GM23338 (cell line): Measurements from ENCODE around the gene AGXT. TPM values are rescaled to one million over a fixed set of nuclear protein-coding genes. Genes with fewer than 3 reads are reported as not detected.

Experiments used
- ATAC-seq: fragments of 200-7000 bp; cut with Tn5 transposase; 3 replicates; pipeline ENCODE4 v1.9.1; 2020
- DNase-seq: peaks from one replicate; pipeline ENCODE4 v3.0.0-alpha.2; 2015; ENCODE audit warnings: low spot score
- H2AFZ ChIP-seq: fragments of 200-600 bp; sonication (generic); 2 replicates; pipeline ENCODE4 v1.8.0; 2016; ENCODE audit warnings: antibody characterized with exemption, mild to moderate bottlenecking, moderate library complexity
- H3F3A ChIP-seq: fragments of 200-600 bp; sonication (generic); replicated peaks from 2 replicates; pipeline ENCODE4 v1.8.0; 2017; ENCODE audit warnings: antibody characterized with exemption, mixed run types, low read depth
- H3K27ac ChIP-seq: fragments of 200-600 bp; sonication (generic); 2 replicates; pipeline ENCODE4 v1.6.1; 2016; ENCODE audit warnings: low read depth
- H3K27me3 ChIP-seq: fragments of 200-600 bp; sonication (generic); 2 replicates; pipeline ENCODE4 v1.8.0; 2016; ENCODE audit warnings: mild to moderate bottlenecking, mixed run types, moderate library complexity; ENCODE audit not compliant: insufficient read depth
- H3K36me3 ChIP-seq: fragments of 200-600 bp; sonication (generic); 2 replicates; pipeline ENCODE4 v1.8.0; 2016; ENCODE audit warnings: mild to moderate bottlenecking; ENCODE audit not compliant: insufficient read depth
- H3K4me1 ChIP-seq: fragments of 200-600 bp; sonication (generic); 2 replicates; pipeline ENCODE4 v1.8.0; 2016; ENCODE audit warnings: mild to moderate bottlenecking, moderate library complexity; ENCODE audit not compliant: insufficient read depth
- H3K4me2 ChIP-seq: fragments of 200-600 bp; sonication (generic); 2 replicates; pipeline ENCODE4 v1.7.1; 2017; ENCODE audit warnings: mixed run types
- H3K4me3 ChIP-seq: fragments of 200-600 bp; sonication (generic); 2 replicates; pipeline ENCODE4 v1.6.1; 2016; ENCODE audit warnings: mixed run types
- H3K79me2 ChIP-seq: fragments of 200-600 bp; sonication (generic); replicated peaks from 2 replicates; pipeline ENCODE4 v1.8.0; 2017; ENCODE audit warnings: mild to moderate bottlenecking; ENCODE audit not compliant: insufficient read depth
- H3K9me2 ChIP-seq: fragments of 200-600 bp; sonication (generic); 2 replicates; pipeline ENCODE4 v1.8.0; 2017; ENCODE audit not compliant: insufficient read depth
- H4K20me1 ChIP-seq: fragments of 200-600 bp; sonication (generic); replicated peaks from 2 replicates; pipeline ENCODE4 v1.8.0; 2017; ENCODE audit warnings: mild to moderate bottlenecking; ENCODE audit not compliant: insufficient read depth
- H3K27ac Mint-ChIP-seq: 2 replicates; pipeline ENCODE4 v1.8.0; 2020; ENCODE audit warnings: inconsistent platforms, mild to moderate bottlenecking, moderate library complexity, mixed read lengths
- H3K27me3 Mint-ChIP-seq: 3 replicates; pipeline ENCODE4 v1.8.0; 2022; ENCODE audit warnings: low read depth, mild to moderate bottlenecking, moderate library complexity, mixed read lengths, inconsistent platforms; ENCODE audit not compliant: insufficient read depth, poor library complexity
- H3K36me3 Mint-ChIP-seq: 3 replicates; pipeline ENCODE4 v1.8.0; 2021; ENCODE audit warnings: low read depth, mild to moderate bottlenecking, inconsistent platforms, moderate library complexity, mixed read lengths
- H3K4me1 Mint-ChIP-seq: 3 replicates; pipeline ENCODE4 v1.8.0; 2020; ENCODE audit warnings: mild to moderate bottlenecking, inconsistent platforms, mixed read lengths
- H3K4me3 Mint-ChIP-seq: 3 replicates; pipeline ENCODE4 v1.8.0; 2021; ENCODE audit warnings: moderate library complexity, mild to moderate bottlenecking, inconsistent platforms, mixed read lengths
- H3K9me3 Mint-ChIP-seq: 3 replicates; pipeline ENCODE4 v1.8.0; 2020; ENCODE audit warnings: moderate library complexity, mild to moderate bottlenecking, inconsistent platforms, mixed read lengths
- CREB1 ChIP-seq: fragments of 250-450 bp; sonication (Bioruptor Pico); IDR thresholded peaks from 2 replicates; pipeline ENCODE4 v1.5.0; 2020; ENCODE audit warnings: low read depth, mild to moderate bottlenecking, moderate library complexity
- EZH2 ChIP-seq: fragments of 200-600 bp; sonication (generic); IDR thresholded peaks from one replicate; pipeline ENCODE4 v1.8.0; 2017; ENCODE audit warnings: antibody characterized with exemption, mild to moderate bottlenecking, low read depth; ENCODE audit not compliant: unreplicated experiment
- EZH2phosphoT487 ChIP-seq: fragments of 200-600 bp; sonication (generic); IDR thresholded peaks from one replicate; pipeline ENCODE4 v1.8.1; 2018; ENCODE audit warnings: antibody characterized with exemption; ENCODE audit not compliant: unreplicated experiment
- JUNB ChIP-seq: IDR thresholded peaks from one replicate; pipeline ENCODE4 v1.6.1; 2016; ENCODE audit warnings: antibody characterized with exemption; ENCODE audit not compliant: unreplicated experiment
- NANOG ChIP-seq: IDR thresholded peaks from 2 replicates; pipeline ENCODE4 v1.6.1; 2016; ENCODE audit warnings: antibody characterized with exemption, borderline replicate concordance
- POLR2AphosphoS5 ChIP-seq: IDR thresholded peaks from 2 replicates; pipeline ENCODE4 v1.6.1; 2016; ENCODE audit warnings: antibody characterized with exemption, low read depth
- STAT1 ChIP-seq: IDR thresholded peaks from one replicate; pipeline ENCODE4 v1.6.1; 2016; ENCODE audit warnings: antibody characterized with exemption; ENCODE audit not compliant: unreplicated experiment
- ZNF114 ChIP-seq: fragments of 250-450 bp; sonication (Bioruptor Pico); IDR thresholded peaks from 2 replicates; pipeline ENCODE4 v1.5.0; 2020; ENCODE audit warnings: mild to moderate bottlenecking, moderate library complexity
- ZNF331 ChIP-seq: fragments of 250-450 bp; sonication (Bioruptor Pico); IDR thresholded peaks from 2 replicates; pipeline ENCODE4 v1.5.0; 2020; ENCODE audit warnings: low read depth, mild to moderate bottlenecking, moderate library complexity
- ZNF462 ChIP-seq: fragments of 250-450 bp; sonication (Bioruptor Pico); IDR thresholded peaks from 2 replicates; pipeline ENCODE4 v1.5.0; 2020; ENCODE audit warnings: mild to moderate bottlenecking, moderate library complexity
- polyA plus RNA-seq: library from polyadenylated mRNA; unstranded; fragments of >200 nt; fragmentation: Nextera tagmentation; extraction: Ambion mirVana; gene quantifications from 2 replicates; pipeline ENCODE4 v1.2.1, GENCODE V29; 2016
- total RNA-seq: library from RNA; depleted of rRNA; stranded (reverse); fragments of >200 nt; shearing (Covaris generic); gene quantifications from 2 replicates; pipeline ENCODE4 v1.2.3, GENCODE V29; 2014
- TF ChIP-seq, protein P1 (sequence below): IDR thresholded peaks from 2 replicates; pipeline ENCODE4 v1.6.1; 2016; ENCODE audit warnings: antibody characterized with exemption
- TF ChIP-seq, protein P2 (sequence below), 2 experiments: fragments of 200-600 bp in 1 of 2; sonication (generic) in 1 of 2; conservative IDR thresholded peaks; 2 replicates each; pipeline versions ENCODE4 v1.5.1 to v1.6.1; 2016 to 2017; ENCODE audit warnings: antibody characterized with exemption in 2 of 2, low read depth in 2 of 2, mild to moderate bottlenecking in 2 of 2, moderate library complexity in 1 of 2
- TF ChIP-seq, protein P3 (sequence below): IDR thresholded peaks from one replicate; pipeline ENCODE4 v1.6.1; 2018; ENCODE audit warnings: antibody characterized with exemption; ENCODE audit not compliant: unreplicated experiment

Gene AGXT
- total and polyA plus RNA-seq, 2 experiments from 2014 or later = not detected

GRCh38 chr2:240925191-240925567, 56.6 kb downstream of the AGXT start:
- peaks cover 9% of the 10 kb centered on the region for H3K27me3 Mint-ChIP-seq
- H3K9me3 Mint-ChIP-seq = no peaks in the 10 kb centered on the region; the same call in 2 of the 3 replicates
- ATAC-seq (peak; percentile 22), DNase-seq (no peak)
- no peak overlapping the region for H3K4me3 Mint-ChIP-seq
- Histone ChIP-seq H3K4me1 (no peaks in the 10 kb centered on the region), H3K9me2 (no peaks in the 10 kb centered on the region), H3K27ac (no peak overlapping the region), H4K20me1 (no peaks in the 10 kb centered on the region), H3K79me2 (no peaks in the 10 kb centered on the region), H3K36me3 (no peaks in the 10 kb centered on the region), H3K4me3 (no peak overlapping the region), H3K27me3 (no peaks in the 10 kb centered on the region), H3K4me2 (no peak overlapping the region), H3F3A (no peaks in the 10 kb centered on the region), H2AFZ (no peak overlapping the region)
- TF ChIP-seq, protein P1, sequence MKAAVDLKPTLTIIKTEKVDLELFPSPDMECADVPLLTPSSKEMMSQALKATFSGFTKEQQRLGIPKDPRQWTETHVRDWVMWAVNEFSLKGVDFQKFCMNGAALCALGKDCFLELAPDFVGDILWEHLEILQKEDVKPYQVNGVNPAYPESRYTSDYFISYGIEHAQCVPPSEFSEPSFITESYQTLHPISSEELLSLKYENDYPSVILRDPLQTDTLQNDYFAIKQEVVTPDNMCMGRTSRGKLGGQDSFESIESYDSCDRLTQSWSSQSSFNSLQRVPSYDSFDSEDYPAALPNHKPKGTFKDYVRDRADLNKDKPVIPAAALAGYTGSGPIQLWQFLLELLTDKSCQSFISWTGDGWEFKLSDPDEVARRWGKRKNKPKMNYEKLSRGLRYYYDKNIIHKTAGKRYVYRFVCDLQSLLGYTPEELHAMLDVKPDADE = no peak
- TF ChIP-seq CREB1 (CRISPR knock-in tag) = no peak
- TF ChIP-seq ZNF114 (CRISPR knock-in tag) = no peak
- TF ChIP-seq EZH2 = no peak
- TF ChIP-seq POLR2AphosphoS5 = no peak
- TF ChIP-seq NANOG = no peak
- no peak for TF ChIP-seq STAT1
- TF ChIP-seq, protein P2, sequence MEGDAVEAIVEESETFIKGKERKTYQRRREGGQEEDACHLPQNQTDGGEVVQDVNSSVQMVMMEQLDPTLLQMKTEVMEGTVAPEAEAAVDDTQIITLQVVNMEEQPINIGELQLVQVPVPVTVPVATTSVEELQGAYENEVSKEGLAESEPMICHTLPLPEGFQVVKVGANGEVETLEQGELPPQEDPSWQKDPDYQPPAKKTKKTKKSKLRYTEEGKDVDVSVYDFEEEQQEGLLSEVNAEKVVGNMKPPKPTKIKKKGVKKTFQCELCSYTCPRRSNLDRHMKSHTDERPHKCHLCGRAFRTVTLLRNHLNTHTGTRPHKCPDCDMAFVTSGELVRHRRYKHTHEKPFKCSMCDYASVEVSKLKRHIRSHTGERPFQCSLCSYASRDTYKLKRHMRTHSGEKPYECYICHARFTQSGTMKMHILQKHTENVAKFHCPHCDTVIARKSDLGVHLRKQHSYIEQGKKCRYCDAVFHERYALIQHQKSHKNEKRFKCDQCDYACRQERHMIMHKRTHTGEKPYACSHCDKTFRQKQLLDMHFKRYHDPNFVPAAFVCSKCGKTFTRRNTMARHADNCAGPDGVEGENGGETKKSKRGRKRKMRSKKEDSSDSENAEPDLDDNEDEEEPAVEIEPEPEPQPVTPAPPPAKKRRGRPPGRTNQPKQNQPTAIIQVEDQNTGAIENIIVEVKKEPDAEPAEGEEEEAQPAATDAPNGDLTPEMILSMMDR (conservative IDR thresholded peaks at IDR 0.05; ENCODE audit: low read depth in 2 of 2) = no peak
- TF ChIP-seq JUNB = no peak
- TF ChIP-seq ZNF462 = no peak
- no peak for TF ChIP-seq ZNF331 (CRISPR knock-in tag)
- TF ChIP-seq EZH2phosphoT487 = no peak
- TF ChIP-seq, protein P3, sequence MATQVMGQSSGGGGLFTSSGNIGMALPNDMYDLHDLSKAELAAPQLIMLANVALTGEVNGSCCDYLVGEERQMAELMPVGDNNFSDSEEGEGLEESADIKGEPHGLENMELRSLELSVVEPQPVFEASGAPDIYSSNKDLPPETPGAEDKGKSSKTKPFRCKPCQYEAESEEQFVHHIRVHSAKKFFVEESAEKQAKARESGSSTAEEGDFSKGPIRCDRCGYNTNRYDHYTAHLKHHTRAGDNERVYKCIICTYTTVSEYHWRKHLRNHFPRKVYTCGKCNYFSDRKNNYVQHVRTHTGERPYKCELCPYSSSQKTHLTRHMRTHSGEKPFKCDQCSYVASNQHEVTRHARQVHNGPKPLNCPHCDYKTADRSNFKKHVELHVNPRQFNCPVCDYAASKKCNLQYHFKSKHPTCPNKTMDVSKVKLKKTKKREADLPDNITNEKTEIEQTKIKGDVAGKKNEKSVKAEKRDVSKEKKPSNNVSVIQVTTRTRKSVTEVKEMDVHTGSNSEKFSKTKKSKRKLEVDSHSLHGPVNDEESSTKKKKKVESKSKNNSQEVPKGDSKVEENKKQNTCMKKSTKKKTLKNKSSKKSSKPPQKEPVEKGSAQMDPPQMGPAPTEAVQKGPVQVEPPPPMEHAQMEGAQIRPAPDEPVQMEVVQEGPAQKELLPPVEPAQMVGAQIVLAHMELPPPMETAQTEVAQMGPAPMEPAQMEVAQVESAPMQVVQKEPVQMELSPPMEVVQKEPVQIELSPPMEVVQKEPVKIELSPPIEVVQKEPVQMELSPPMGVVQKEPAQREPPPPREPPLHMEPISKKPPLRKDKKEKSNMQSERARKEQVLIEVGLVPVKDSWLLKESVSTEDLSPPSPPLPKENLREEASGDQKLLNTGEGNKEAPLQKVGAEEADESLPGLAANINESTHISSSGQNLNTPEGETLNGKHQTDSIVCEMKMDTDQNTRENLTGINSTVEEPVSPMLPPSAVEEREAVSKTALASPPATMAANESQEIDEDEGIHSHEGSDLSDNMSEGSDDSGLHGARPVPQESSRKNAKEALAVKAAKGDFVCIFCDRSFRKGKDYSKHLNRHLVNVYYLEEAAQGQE = no peak
- 0 out of 3 replicates have a peak, but pooled peaks cover 2% of the 10 kb centered on the region for H3K4me1 Mint-ChIP-seq
- no peaks in the 10 kb centered on the region for H3K36me3 Mint-ChIP-seq
- H3K27ac Mint-ChIP-seq = no peak overlapping the region
